HepG2 (cell line): Measurements from ENCODE around the gene MAST1. TPM values are rescaled to one million over a fixed set of nuclear protein-coding genes. Genes with fewer than 3 reads are reported as not detected.

Source experiments
- ARID3A ChIP-seq: IDR thresholded peaks from 2 replicates; pipeline ENCODE4 v1.6.1; 2012; ENCODE audit warnings: low read depth, low read length, improper control_type of control experiment
- ARID4A ChIP-seq: sonication (generic); formaldehyde crosslinking; IDR thresholded peaks from 2 replicates; pipeline ENCODE4 v1.5.0; 2020; ENCODE audit warnings: mild to moderate bottlenecking, missing genetic modification reagents, borderline replicate concordance
- ATF7-NPFF ChIP-seq: sonication (generic); formaldehyde crosslinking; IDR thresholded peaks from 2 replicates; pipeline ENCODE4 v1.8.1; 2023; ENCODE audit warnings: mild to moderate bottlenecking, low read depth, missing genetic modification reagents, moderate library complexity
- CEBPB ChIP-seq: IDR thresholded peaks from 2 replicates; pipeline ENCODE4 v1.6.1; 2011; ENCODE audit warnings: low read depth, low read length, improper control_type of control experiment, borderline replicate concordance
- KLF15 ChIP-seq: sonication (generic); formaldehyde crosslinking; IDR thresholded peaks from 2 replicates; pipeline ENCODE4 v1.8.1; 2023; ENCODE audit warnings: borderline replicate concordance, mild to moderate bottlenecking, inconsistent platforms, missing genetic modification reagents, mixed read lengths
- MAZ ChIP-seq, 2 experiments: sonication (generic) in 1 of 2; formaldehyde crosslinking in 1 of 2; IDR thresholded peaks; 2 replicates each; pipeline versions ENCODE4 v1.5.0 to v1.6.1; 2012 to 2020; ENCODE audit warnings: low read depth in 2 of 2, mild to moderate bottlenecking in 2 of 2, borderline replicate concordance in 1 of 2, improper control_type of control experiment in 1 of 2, low read length in 1 of 2, missing genetic modification reagents in 1 of 2, moderate library complexity in 1 of 2
- MXI1 ChIP-seq: IDR thresholded peaks from 3 replicates; pipeline ENCODE4 v1.6.1; 2012; ENCODE audit warnings: low read depth, low read length, inconsistent platforms, borderline replicate concordance
- SMYD3 ChIP-seq: sonication (generic); formaldehyde crosslinking; IDR thresholded peaks from 2 replicates; pipeline ENCODE4 v1.8.1; 2023; ENCODE audit warnings: mild to moderate bottlenecking, missing genetic modification reagents
- U2AF1 ChIP-seq: fragments of 200-400 bp; formaldehyde crosslinking; optimal IDR thresholded peaks from 2 replicates; pipeline ENCODE3; 2017; ENCODE audit warnings: mild to moderate bottlenecking, low read depth, low read length
- ZBTB39 ChIP-seq: sonication (generic); formaldehyde crosslinking; IDR thresholded peaks from 2 replicates; pipeline ENCODE4 v1.5.0; 2020; ENCODE audit warnings: missing genetic modification reagents
- ZNF142 ChIP-seq: sonication (generic); formaldehyde crosslinking; IDR thresholded peaks from 2 replicates; pipeline ENCODE4 v1.4.0; 2020; ENCODE audit warnings: missing genetic modification reagents
- ZNF549 ChIP-seq: sonication (generic); formaldehyde crosslinking; IDR thresholded peaks from 2 replicates; pipeline ENCODE4 v1.5.0; 2020; ENCODE audit warnings: missing genetic modification reagents
- ZNF644 ChIP-seq: IDR thresholded peaks from 2 replicates; pipeline ENCODE4 v1.6.1; 2016; ENCODE audit warnings: low read depth
- polyA plus RNA-seq, 8 experiments: library from polyadenylated mRNA; depleted of rRNA in 3 of 8; stranded (reverse) in 7 of 8; unstranded in 1 of 8; fragments of >200 nt; fragmentation: Illumina TruSeq in 4 of 8; extraction: Trizol in 4 of 8; gene quantifications; 2 replicates each; pipeline versions ENCODE4 v1.2.1 to v1.2.3, GENCODE V29; 2011 to 2016; ENCODE audit warnings: low read depth in 4 of 8, missing spikeins in 1 of 8, mixed read lengths in 1 of 8; ENCODE audit not compliant: insufficient read depth in 1 of 8
- total RNA-seq, 5 experiments: library from RNA; depleted of rRNA; stranded (reverse); fragments of >200 nt; fragmentation: Illumina TruSeq; extraction: Trizol; gene quantifications; 2 replicates each; pipeline ENCODE4 v1.2.3, GENCODE V29; 2016; ENCODE audit warnings: low read depth in 1 of 5

Gene MAST1
- total and polyA plus RNA-seq, 2 of the 13 experiments (the other 11 are each of a cell fraction or from before 2014, with no cell fraction given), result 0.73 to 4.7 TPM

GRCh38 chr19:12825254-12826131 lies 12.8 kb upstream of the MAST1 start (continued):
- no peak for TF ChIP-seq ZBTB39 (CRISPR knock-in tag)
- no peak for TF ChIP-seq ATF7-NPFF (CRISPR knock-in tag)
- TF ChIP-seq MXI1, result 0 out of 3 replicates have a peak, but pooled peaks have one; percentile 17
- TF ChIP-seq ARID4A (CRISPR knock-in tag), result no peak; the same call in 1 of the 2 replicates
- TF ChIP-seq MAZ (IDR thresholded peaks at IDR 0.05; ENCODE audit: borderline replicate concordance, low read depth, low read length), result no peak
- TF ChIP-seq MAZ (CRISPR knock-in tag; IDR thresholded peaks at IDR 0.05; ENCODE audit: low read depth), result 0 out of 2 replicates have a peak, but pooled peaks have one; percentile 26
- TF ChIP-seq KLF15 (CRISPR knock-in tag), result no peak
- no peak for TF ChIP-seq ZNF142
- no peak for TF ChIP-seq U2AF1
- TF ChIP-seq ARID3A, result no peak
- no peak for TF ChIP-seq SMYD3 (CRISPR knock-in tag)
- no peak for TF ChIP-seq CEBPB
- TF ChIP-seq ZNF644 (CRISPR knock-in tag), result no peak
- TF ChIP-seq ZNF549 (CRISPR knock-in tag), result no peak
